ENCODE results near the gene NR2F1-AS1.

NR2F1-AS1 gene

DNA sequence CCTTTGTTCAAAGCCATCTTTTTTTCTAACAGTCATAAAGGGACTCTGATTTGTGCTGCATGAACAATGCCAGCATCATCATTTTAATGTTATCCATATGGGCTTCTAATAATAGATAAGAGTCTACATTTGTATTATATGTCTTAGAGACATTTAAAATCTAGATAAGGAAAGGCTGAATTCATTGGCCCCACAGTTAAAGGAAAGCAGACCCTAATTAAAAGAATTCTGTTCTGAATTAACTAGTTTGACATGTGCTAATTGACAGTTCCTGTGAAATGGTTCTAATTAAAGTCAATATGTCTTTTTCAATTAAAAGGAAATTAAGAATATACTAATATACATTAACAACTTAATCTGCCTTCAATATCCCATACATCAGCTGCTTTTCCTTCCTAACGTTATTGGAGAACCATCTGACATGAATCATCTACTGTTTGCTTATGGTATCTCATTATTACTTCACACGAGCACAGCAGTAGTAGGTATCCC, 104.7 kb downstream of the NR2F1-AS1 start:
- no peak for DNase-seq (ENCODE audit: low spot score)
- H2BK120ac ChIP-seq (ENCODE audit: low read depth, low read length): no peak overlapping the region
- no peak overlapping the region for H3K4ac ChIP-seq (ENCODE audit: low read length)
- peaks cover 0 to 10% of the 10 kb centered on the region in 2 donors for H3K36me3 ChIP-seq (replicated peaks in 1 of 2; ENCODE audit: control insufficient read depth in 2 of 2, insufficient read depth in 2 of 2, low read length in 2 of 2)
- no peaks in the 10 kb centered on the region for H3K4me1 ChIP-seq (ENCODE audit: control insufficient read depth in 2 of 2, insufficient read depth in 1 of 2, low read depth in 1 of 2, low read length in 2 of 2)
- no peak overlapping the region for H4K8ac ChIP-seq (ENCODE audit: low read depth, low read length)
- H4K91ac ChIP-seq (ENCODE audit: low read depth, low read length, poor library complexity): no peak overlapping the region
- H3K27me3 ChIP-seq (ENCODE audit: control insufficient read depth in 3 of 3, insufficient read depth in 3 of 3, low read depth in 1 of 3, low read length in 3 of 3): no peaks in the 10 kb centered on the region
- H2AK5ac ChIP-seq (ENCODE audit: low read depth, low read length): no peak overlapping the region
- no peak overlapping the region for H2BK12ac ChIP-seq (ENCODE audit: low read length)
- peaks cover 3 to 26% of the 10 kb centered on the region in 2 donors for H3K9me3 ChIP-seq (replicated peaks in 1 of 2; ENCODE audit: control insufficient read depth in 2 of 2, insufficient read depth in 1 of 2, low read depth in 1 of 2, low read length in 2 of 2)
- WGBS, 2 donors (ENCODE audit: extremely low coverage in 2 of 2, insufficient read length in 2 of 2, insufficient replicate concordance in 1 of 2): no CpG with 5 or more reads among the region's 2 CpGs
- no peak overlapping the region for H3K18ac ChIP-seq (ENCODE audit: low read length)
- no peak overlapping the region for H2AFZ ChIP-seq (ENCODE audit: low read length)
- H3K4me2 ChIP-seq (ENCODE audit: insufficient read depth, low read length, poor library complexity, severe bottlenecking): no peak overlapping the region
- H3K9ac ChIP-seq (ENCODE audit: low read depth, low read length, poor library complexity): no peak overlapping the region
- H3K14ac ChIP-seq (ENCODE audit: low read length): no peak overlapping the region
- H3K27ac ChIP-seq (replicated peaks; ENCODE audit: low read length): no peak overlapping the region
- no peak overlapping the region for H2BK15ac ChIP-seq (ENCODE audit: low read length)
- no peak overlapping the region for H3K23ac ChIP-seq (ENCODE audit: low read depth, low read length, poor library complexity)
- no peak overlapping the region for H2BK5ac ChIP-seq (ENCODE audit: low read length)
- no peak overlapping the region for H3K4me3 ChIP-seq (ENCODE audit: low read length in 2 of 2)
- no peaks in the 10 kb centered on the region for H3K79me1 ChIP-seq (ENCODE audit: low read depth, low read length)

DNA sequence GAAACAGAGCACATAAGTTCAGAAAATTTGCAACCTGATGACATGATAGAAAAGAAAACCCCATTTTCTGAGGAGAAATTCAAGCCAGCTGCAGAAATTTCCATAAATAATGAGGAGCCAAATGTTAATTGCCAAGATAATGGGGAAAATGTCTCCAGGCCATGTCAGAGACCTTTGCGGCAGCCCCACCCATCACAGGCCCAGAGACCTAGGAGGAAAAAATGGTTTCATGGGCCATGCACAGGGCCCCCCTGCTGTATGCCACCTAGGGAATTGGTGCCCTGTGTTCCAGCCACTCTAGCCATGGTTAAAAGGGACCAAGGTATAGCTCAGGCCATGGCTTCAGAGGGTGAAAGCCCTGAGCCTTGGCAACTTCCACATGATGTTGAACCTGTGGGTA, 118.1 kb downstream of the NR2F1-AS1 start:
- H3K79me1 ChIP-seq (ENCODE audit: low read depth, low read length): no peaks in the 10 kb centered on the region
- no peak overlapping the region for H3K4ac ChIP-seq (ENCODE audit: low read length)
- no peak overlapping the region for H2AK5ac ChIP-seq (ENCODE audit: low read depth, low read length)
- no peaks in the 10 kb centered on the region for H3K27me3 ChIP-seq (ENCODE audit: control insufficient read depth in 3 of 3, insufficient read depth in 3 of 3, low read depth in 1 of 3, low read length in 3 of 3)
- no peak overlapping the region for H2BK5ac ChIP-seq (ENCODE audit: low read length)
- no peak overlapping the region for H3K27ac ChIP-seq (replicated peaks; ENCODE audit: low read length)
- H2BK120ac ChIP-seq (ENCODE audit: low read depth, low read length): no peak overlapping the region
- no peaks in the 10 kb centered on the region for H3K4me1 ChIP-seq (ENCODE audit: control insufficient read depth in 2 of 2, insufficient read depth in 1 of 2, low read depth in 1 of 2, low read length in 2 of 2)
- H3K23ac ChIP-seq (ENCODE audit: low read depth, low read length, poor library complexity): no peak overlapping the region
- peaks cover 5 to 24% of the 10 kb centered on the region in 2 donors for H3K9me3 ChIP-seq (replicated peaks in 1 of 2; ENCODE audit: control insufficient read depth in 2 of 2, insufficient read depth in 1 of 2, low read depth in 1 of 2, low read length in 2 of 2)
- no peaks in the 10 kb centered on the region for H3K36me3 ChIP-seq (replicated peaks in 1 of 2; ENCODE audit: control insufficient read depth in 2 of 2, insufficient read depth in 2 of 2, low read length in 2 of 2)
- no peak overlapping the region for H2BK15ac ChIP-seq (ENCODE audit: low read length)
- no peak overlapping the region for H3K4me3 ChIP-seq (ENCODE audit: low read length in 2 of 2)
- H4K8ac ChIP-seq (ENCODE audit: low read depth, low read length): no peak overlapping the region
- no CpG with 5 or more reads among the region's 1 CpG for WGBS, 2 donors (ENCODE audit: extremely low coverage in 2 of 2, insufficient read length in 2 of 2, insufficient replicate concordance in 1 of 2)
- H3K18ac ChIP-seq (ENCODE audit: low read length): no peak overlapping the region
- DNase-seq (ENCODE audit: low spot score): no peak
- H2BK12ac ChIP-seq (ENCODE audit: low read length): no peak overlapping the region
- H2AFZ ChIP-seq (ENCODE audit: low read length): no peak overlapping the region
- H3K14ac ChIP-seq (ENCODE audit: low read length): no peak overlapping the region
- H3K4me2 ChIP-seq (ENCODE audit: insufficient read depth, low read length, poor library complexity, severe bottlenecking): no peak overlapping the region
- H4K91ac ChIP-seq (ENCODE audit: low read depth, low read length, poor library complexity): no peak overlapping the region
- H3K9ac ChIP-seq (ENCODE audit: low read depth, low read length, poor library complexity): no peak overlapping the region

DNA sequence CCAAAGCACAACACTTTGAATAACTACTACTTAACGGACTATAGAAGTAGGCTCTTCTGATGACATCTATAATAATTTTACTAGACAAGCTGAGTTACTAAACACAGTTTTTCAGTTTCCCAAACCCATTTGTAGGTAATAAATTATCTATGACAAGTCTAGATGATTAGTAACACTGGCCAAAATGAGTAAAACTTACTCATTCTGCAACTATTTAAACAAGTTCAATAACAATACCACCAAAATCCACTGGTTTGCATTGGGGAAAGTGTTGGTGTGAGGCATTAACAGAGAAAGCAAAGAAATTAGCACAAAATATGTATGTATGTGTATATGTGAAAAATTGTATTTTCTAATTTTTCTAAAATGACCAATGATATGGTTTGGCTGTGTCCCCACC, 119.3 kb downstream of the NR2F1-AS1 start:
- Histone ChIP-seq H2BK12ac (ENCODE audit: low read length) (no peak overlapping the region), H3K27me3 (ENCODE audit: control insufficient read depth in 3 of 3, insufficient read depth in 3 of 3, low read depth in 1 of 3, low read length in 3 of 3) (no peaks in the 10 kb centered on the region), H3K4ac (ENCODE audit: low read length) (no peak overlapping the region), H3K4me1 (ENCODE audit: control insufficient read depth in 2 of 2, insufficient read depth in 1 of 2, low read depth in 1 of 2, low read length in 2 of 2) (no peaks in the 10 kb centered on the region), H3K18ac (ENCODE audit: low read length) (no peak overlapping the region), H4K91ac (ENCODE audit: low read depth, low read length, poor library complexity) (no peak overlapping the region), H3K27ac (replicated peaks; ENCODE audit: low read length) (no peak overlapping the region), H2BK120ac (ENCODE audit: low read depth, low read length) (no peak overlapping the region), H4K8ac (ENCODE audit: low read depth, low read length) (no peak overlapping the region), H3K9ac (ENCODE audit: low read depth, low read length, poor library complexity) (no peak overlapping the region), H2AK5ac (ENCODE audit: low read depth, low read length) (no peak overlapping the region), H3K4me3 (ENCODE audit: low read length in 2 of 2) (no peak overlapping the region), H3K14ac (ENCODE audit: low read length) (no peak overlapping the region), H3K36me3 (replicated peaks in 1 of 2; ENCODE audit: control insufficient read depth in 2 of 2, insufficient read depth in 2 of 2, low read length in 2 of 2) (peaks cover 0 to 6% of the 10 kb centered on the region in 2 donors), H3K23ac (ENCODE audit: low read depth, low read length, poor library complexity) (no peak overlapping the region), H2AFZ (ENCODE audit: low read length) (no peak overlapping the region), H3K4me2 (ENCODE audit: insufficient read depth, low read length, poor library complexity, severe bottlenecking) (no peak overlapping the region), H2BK15ac (ENCODE audit: low read length) (no peak overlapping the region), H2BK5ac (ENCODE audit: low read length) (no peak overlapping the region), H3K79me1 (ENCODE audit: low read depth, low read length) (no peaks in the 10 kb centered on the region), H3K9me3 (replicated peaks in 1 of 2; ENCODE audit: control insufficient read depth in 2 of 2, insufficient read depth in 1 of 2, low read depth in 1 of 2, low read length in 2 of 2) (peaks cover 5 to 30% of the 10 kb centered on the region in 2 donors)
- no peak for DNase-seq (ENCODE audit: low spot score)
- WGBS, 2 donors (ENCODE audit: extremely low coverage in 2 of 2, insufficient read length in 2 of 2, insufficient replicate concordance in 1 of 2): no CpG with 5 or more reads among the region's 1 CpG

DNA sequence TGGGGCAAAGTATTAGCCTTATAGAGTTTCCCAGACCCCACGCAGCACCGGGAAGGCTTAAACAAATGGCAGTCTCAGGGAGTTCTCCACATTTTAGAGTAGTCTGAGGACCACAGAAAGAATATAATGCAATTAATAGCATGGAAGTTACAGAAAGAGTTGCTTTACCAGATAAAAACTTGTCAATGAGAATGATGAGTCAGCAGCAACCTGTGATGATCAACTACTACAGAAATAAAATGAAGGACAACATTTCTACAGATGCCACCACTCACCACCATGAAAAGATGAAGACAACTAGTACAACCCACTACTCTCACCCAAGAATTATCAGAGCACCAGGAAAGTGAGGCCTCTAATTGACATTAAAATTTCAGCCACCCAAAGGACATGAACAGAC, 120.7 kb downstream of the NR2F1-AS1 start:
- H3K36me3 ChIP-seq (replicated peaks in 1 of 2; ENCODE audit: control insufficient read depth in 2 of 2, insufficient read depth in 2 of 2, low read length in 2 of 2): peaks cover 0 to 6% of the 10 kb centered on the region in 2 donors
- H4K91ac ChIP-seq (ENCODE audit: low read depth, low read length, poor library complexity): no peak overlapping the region
- no peak overlapping the region for H3K9ac ChIP-seq (ENCODE audit: low read depth, low read length, poor library complexity)
- H2BK120ac ChIP-seq (ENCODE audit: low read depth, low read length): no peak overlapping the region
- H3K27ac ChIP-seq (replicated peaks; ENCODE audit: low read length): no peak overlapping the region
- H3K18ac ChIP-seq (ENCODE audit: low read length): no peak overlapping the region
- H3K9me3 ChIP-seq (replicated peaks in 1 of 2; ENCODE audit: control insufficient read depth in 2 of 2, insufficient read depth in 1 of 2, low read depth in 1 of 2, low read length in 2 of 2): peaks cover 5 to 30% of the 10 kb centered on the region in 2 donors
- no peak overlapping the region for H2AFZ ChIP-seq (ENCODE audit: low read length)
- no peaks in the 10 kb centered on the region for H3K27me3 ChIP-seq (ENCODE audit: control insufficient read depth in 3 of 3, insufficient read depth in 3 of 3, low read depth in 1 of 3, low read length in 3 of 3)
- DNase-seq (ENCODE audit: low spot score): no peak
- H3K23ac ChIP-seq (ENCODE audit: low read depth, low read length, poor library complexity): no peak overlapping the region
- H3K4ac ChIP-seq (ENCODE audit: low read length): no peak overlapping the region
- H2BK12ac ChIP-seq (ENCODE audit: low read length): no peak overlapping the region
- no peak overlapping the region for H2AK5ac ChIP-seq (ENCODE audit: low read depth, low read length)
- no peak overlapping the region for H4K8ac ChIP-seq (ENCODE audit: low read depth, low read length)
- H2BK15ac ChIP-seq (ENCODE audit: low read length): no peak overlapping the region
- H2BK5ac ChIP-seq (ENCODE audit: low read length): no peak overlapping the region
- WGBS, 2 donors (ENCODE audit: extremely low coverage in 2 of 2, insufficient read length in 2 of 2, insufficient replicate concordance in 1 of 2): no CpG with 5 or more reads among the region's 2 CpGs
- no peak overlapping the region for H3K14ac ChIP-seq (ENCODE audit: low read length)
- H3K4me1 ChIP-seq (ENCODE audit: control insufficient read depth in 2 of 2, insufficient read depth in 1 of 2, low read depth in 1 of 2, low read length in 2 of 2): no peaks in the 10 kb centered on the region
- H3K4me3 ChIP-seq (ENCODE audit: low read length in 2 of 2): no peak overlapping the region
- no peaks in the 10 kb centered on the region for H3K79me1 ChIP-seq (ENCODE audit: low read depth, low read length)
- no peak overlapping the region for H3K4me2 ChIP-seq (ENCODE audit: insufficient read depth, low read length, poor library complexity, severe bottlenecking)
